ENCODE results near the gene BDKRB2. TPM values are rescaled to one million over a fixed set of nuclear protein-coding genes. Genes with fewer than 3 reads are reported as not detected.

The BDKRB2 gene
- polyA plus RNA-seq, 1 experiment: 182 TPM

- no peak for DNase-seq (ENCODE audit: low read depth, low spot score)
- Histone ChIP-seq H3K9me3 (ENCODE audit: control insufficient read depth, insufficient read depth, low read length) (no peaks in the 10 kb centered on the region), H3K4me3 (ENCODE audit: low read depth, low read length) (no peak overlapping the region), H3K27me3 (ENCODE audit: control insufficient read depth, insufficient read depth, low read length) (no peaks in the 10 kb centered on the region), H3K27ac (ENCODE audit: low read depth, low read length) (no peak overlapping the region)
- CTCF ChIA-PET: interaction anchor here (0.6 to 1.0 kb wide), 4 partner anchors 14 to 116 kb away, joined by 3 read pairs; no protein-coding TSS in a partner anchor
- TF ChIP-seq CTCF (IDR thresholded peaks at IDR 0.05; ENCODE audit: low read depth, low read length): no peak
- POLR2A ChIA-PET: no interaction called here
These were observed 44.3 kb upstream of the BDKRB2 start for GRCh38 chr14:96160076-96160912.

GRCh38 chr14:96160913-96161310, 43.7 kb upstream of the BDKRB2 start:
- Histone ChIP-seq H3K27me3 (ENCODE audit: control insufficient read depth, insufficient read depth, low read length) (no peaks in the 10 kb centered on the region), H3K9me3 (ENCODE audit: control insufficient read depth, insufficient read depth, low read length) (no peaks in the 10 kb centered on the region), H3K27ac (ENCODE audit: low read depth, low read length) (no peak overlapping the region), H3K4me3 (ENCODE audit: low read depth, low read length) (no peak overlapping the region)
- no peak for TF ChIP-seq CTCF (IDR thresholded peaks at IDR 0.05; ENCODE audit: low read depth, low read length)
- CTCF ChIA-PET: interaction anchor here (1.0 kb wide), 1 partner anchor 114 kb away, joined by 3 read pairs; no protein-coding TSS in a partner anchor
- DNase-seq (ENCODE audit: low read depth, low spot score): no peak
- POLR2A ChIA-PET: no interaction called here

- no peak for TF ChIP-seq CTCF (IDR thresholded peaks at IDR 0.05; ENCODE audit: low read depth, low read length)
- CTCF ChIA-PET: interaction anchor here (0.6 to 1.0 kb wide), 4 partner anchors 8 to 114 kb away, joined by 3 to 4 read pairs (median 4); no protein-coding TSS in a partner anchor
- no peaks in the 10 kb centered on the region for H3K27me3 ChIP-seq (ENCODE audit: control insufficient read depth, insufficient read depth, low read length)
- POLR2A ChIA-PET: interaction anchor here (0.6 to 0.8 kb wide), 2 partner anchors 15 to 57 kb away, joined by 3 to 4 read pairs; no protein-coding TSS in a partner anchor
- DNase-seq (ENCODE audit: low read depth, low spot score): no peak
- no peak overlapping the region for H3K4me3 ChIP-seq (ENCODE audit: low read depth, low read length)
- no peaks in the 10 kb centered on the region for H3K9me3 ChIP-seq (ENCODE audit: control insufficient read depth, insufficient read depth, low read length)
- no peak overlapping the region for H3K27ac ChIP-seq (ENCODE audit: low read depth, low read length)
These were observed 43.0 kb upstream of the BDKRB2 start for GRCh38 chr14:96161636-96162035.

GRCh38 chr14:96162265-96162664, 42.4 kb upstream of the BDKRB2 start:
- POLR2A ChIA-PET: interaction anchor here (0.8 kb wide), 1 partner anchor 57 kb away, joined by 4 read pairs; no protein-coding TSS in a partner anchor
- no peak for TF ChIP-seq CTCF (IDR thresholded peaks at IDR 0.05; ENCODE audit: low read depth, low read length)
- Histone ChIP-seq H3K27ac (ENCODE audit: low read depth, low read length) (no peak overlapping the region), H3K27me3 (ENCODE audit: control insufficient read depth, insufficient read depth, low read length) (no peaks in the 10 kb centered on the region), H3K4me3 (ENCODE audit: low read depth, low read length) (no peak overlapping the region), H3K9me3 (ENCODE audit: control insufficient read depth, insufficient read depth, low read length) (no peaks in the 10 kb centered on the region)
- CTCF ChIA-PET: interaction anchor here (0.6 to 0.9 kb wide), 2 partner anchors 9 to 61 kb away, joined by 3 to 4 read pairs; no protein-coding TSS in a partner anchor
- no peak for DNase-seq (ENCODE audit: low read depth, low spot score)

- H3K27me3 ChIP-seq (ENCODE audit: control insufficient read depth, insufficient read depth, low read length): no peaks in the 10 kb centered on the region
- ChIA-PET POLR2A (no interaction called here), CTCF (interaction anchor here (0.6 kb wide), 1 partner anchor 52 kb away, joined by 3 read pairs; no protein-coding TSS in a partner anchor)
- no peak overlapping the region for H3K4me3 ChIP-seq (ENCODE audit: low read depth, low read length)
- no peaks in the 10 kb centered on the region for H3K9me3 ChIP-seq (ENCODE audit: control insufficient read depth, insufficient read depth, low read length)
- no peak for TF ChIP-seq CTCF (IDR thresholded peaks at IDR 0.05; ENCODE audit: low read depth, low read length)
- DNase-seq (ENCODE audit: low read depth, low spot score): no peak
- no peak overlapping the region for H3K27ac ChIP-seq (ENCODE audit: low read depth, low read length)
These were observed 41.9 kb upstream of the BDKRB2 start for GRCh38 chr14:96162741-96163140.

Measured in AG04450 (cell line).